HepG2 (cell line): ENCODE measurements around the gene LITAFD. TPM values are rescaled to one million over a fixed set of nuclear protein-coding genes. Genes with fewer than 3 reads are reported as not detected.
A peak's percentile ranks its signal among the peaks of the same experiment; 100 is the strongest.

Experiments
- AKNA ChIP-seq: sonication (generic); formaldehyde crosslinking; IDR thresholded peaks from 2 replicates; pipeline ENCODE4 v1.4.0; 2020; ENCODE audit warnings: missing genetic modification reagents, borderline replicate concordance
- EHMT2 ChIP-seq: fragments of 200-600 bp; sonication (generic); IDR thresholded peaks from 2 replicates; pipeline ENCODE4 v1.7.0; 2017; ENCODE audit warnings: antibody characterized with exemption, low read depth, low read length, borderline replicate concordance
- FOSL1 ChIP-seq: sonication (generic); formaldehyde crosslinking; IDR thresholded peaks from 2 replicates; pipeline ENCODE4 v1.9.0; 2021; ENCODE audit warnings: missing genetic modification reagents, borderline replicate concordance
- FOSL2 ChIP-seq: sonication (generic); formaldehyde crosslinking; IDR thresholded peaks from 2 replicates; pipeline ENCODE4 v1.4.0; 2020; ENCODE audit warnings: missing genetic modification reagents
- GTF3A ChIP-seq: sonication (generic); formaldehyde crosslinking; conservative IDR thresholded peaks from 2 replicates; pipeline ENCODE4 v1.4.0; 2020; ENCODE audit warnings: mild to moderate bottlenecking, missing genetic modification reagents
- MAFG ChIP-seq: sonication (generic); formaldehyde crosslinking; IDR thresholded peaks from 2 replicates; pipeline ENCODE4 v1.5.1; 2020; ENCODE audit warnings: mild to moderate bottlenecking, missing genetic modification reagents
- NR1H2 ChIP-seq: sonication (generic); formaldehyde crosslinking; IDR thresholded peaks from 2 replicates; pipeline ENCODE4 v1.8.1; 2022; ENCODE audit warnings: low read depth, missing genetic modification reagents, borderline replicate concordance
- SKI ChIP-seq: fragments of 450-650 bp; IDR thresholded peaks from one replicate; pipeline ENCODE4 v1.6.1; 2018; ENCODE audit warnings: mild to moderate bottlenecking; ENCODE audit not compliant: partially characterized antibody
- TERF1 ChIP-seq: sonication (generic); formaldehyde crosslinking; IDR thresholded peaks from 2 replicates; pipeline ENCODE4 v1.8.0; 2022; ENCODE audit warnings: mild to moderate bottlenecking, missing genetic modification reagents, moderate library complexity
- ZBTB39 ChIP-seq: sonication (generic); formaldehyde crosslinking; IDR thresholded peaks from 2 replicates; pipeline ENCODE4 v1.5.0; 2020; ENCODE audit warnings: missing genetic modification reagents
- ZFP36 ChIP-seq: fragments of 150-350 bp; IDR thresholded peaks from 2 replicates; pipeline ENCODE4 v1.6.1; 2018; ENCODE audit warnings: borderline replicate concordance, low read length, low read depth; ENCODE audit not compliant: partially characterized antibody
- ZNF546 ChIP-seq: sonication (generic); formaldehyde crosslinking; conservative IDR thresholded peaks from 2 replicates; pipeline ENCODE4 v1.8.1; 2023; ENCODE audit warnings: mild to moderate bottlenecking, missing genetic modification reagents
- ZNF761 ChIP-seq: sonication (generic); formaldehyde crosslinking; conservative IDR thresholded peaks from 2 replicates; pipeline ENCODE4 v1.4.0; 2020; ENCODE audit warnings: mild to moderate bottlenecking, missing genetic modification reagents
- polyA plus RNA-seq, 8 experiments: library from polyadenylated mRNA; depleted of rRNA in 3 of 8; stranded (reverse) in 7 of 8; unstranded in 1 of 8; fragments of >200 nt; fragmentation: Illumina TruSeq in 4 of 8; extraction: Trizol in 4 of 8; gene quantifications; 2 replicates each; pipeline versions ENCODE4 v1.2.1 to v1.2.3, GENCODE V29; 2011 to 2016; ENCODE audit warnings: low read depth in 4 of 8, missing spikeins in 1 of 8, mixed read lengths in 1 of 8; ENCODE audit not compliant: insufficient read depth in 1 of 8
- total RNA-seq, 5 experiments: library from RNA; depleted of rRNA; stranded (reverse); fragments of >200 nt; fragmentation: Illumina TruSeq; extraction: Trizol; gene quantifications; 2 replicates each; pipeline ENCODE4 v1.2.3, GENCODE V29; 2016; ENCODE audit warnings: low read depth in 1 of 5
- TF ChIP-seq, protein P1 (sequence below): sonication (generic); formaldehyde crosslinking; IDR thresholded peaks from 2 replicates; pipeline ENCODE4 v1.4.0; 2020; ENCODE audit warnings: missing genetic modification reagents
- TF ChIP-seq, protein P2 (sequence below): sonication (generic); formaldehyde crosslinking; IDR thresholded peaks from 2 replicates; pipeline ENCODE4 v1.5.0; 2020; ENCODE audit warnings: missing genetic modification reagents

The LITAFD gene
- total and polyA plus RNA-seq, 2 of the 13 experiments (the other 11 are each of a cell fraction or from before 2014, with no cell fraction given) = not detected

DNA sequence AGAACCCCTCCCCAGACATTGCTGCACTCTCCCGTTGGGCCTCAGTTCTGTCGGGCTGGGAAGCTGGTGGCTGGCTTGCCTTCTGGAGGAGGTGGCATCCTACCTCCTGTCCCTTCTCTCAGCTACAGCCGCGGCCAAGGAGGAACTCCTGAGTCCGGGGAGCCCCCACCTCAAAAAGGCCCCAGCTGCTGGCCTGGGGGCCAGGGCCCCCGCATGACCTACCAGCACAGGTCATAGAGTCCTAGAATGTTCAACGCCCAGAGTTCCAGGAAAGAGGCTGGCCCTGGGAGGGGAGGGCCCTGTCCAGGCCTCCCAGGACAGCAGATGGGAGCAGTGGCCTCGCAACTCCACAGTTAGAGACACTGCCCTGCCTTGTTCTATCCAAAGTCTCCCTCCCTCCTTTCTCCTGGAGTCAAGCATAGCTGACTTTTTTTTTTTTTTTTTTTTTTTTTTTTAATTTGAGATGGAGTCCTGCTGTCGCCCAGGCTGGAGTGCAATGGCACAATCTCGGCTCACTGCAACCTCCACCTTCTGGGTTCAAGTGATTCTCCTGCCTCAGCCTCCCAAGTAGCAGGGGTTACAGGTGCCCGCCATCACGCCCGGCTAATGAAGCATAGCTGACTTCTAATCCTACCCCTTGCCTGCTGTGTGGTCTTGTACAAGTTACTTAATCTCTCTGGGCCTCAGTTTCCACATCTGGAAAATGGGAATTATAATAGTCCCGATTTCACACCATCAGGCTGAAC is 20.4 kb upstream of the LITAFD start (continued):
- TF ChIP-seq, protein P1, sequence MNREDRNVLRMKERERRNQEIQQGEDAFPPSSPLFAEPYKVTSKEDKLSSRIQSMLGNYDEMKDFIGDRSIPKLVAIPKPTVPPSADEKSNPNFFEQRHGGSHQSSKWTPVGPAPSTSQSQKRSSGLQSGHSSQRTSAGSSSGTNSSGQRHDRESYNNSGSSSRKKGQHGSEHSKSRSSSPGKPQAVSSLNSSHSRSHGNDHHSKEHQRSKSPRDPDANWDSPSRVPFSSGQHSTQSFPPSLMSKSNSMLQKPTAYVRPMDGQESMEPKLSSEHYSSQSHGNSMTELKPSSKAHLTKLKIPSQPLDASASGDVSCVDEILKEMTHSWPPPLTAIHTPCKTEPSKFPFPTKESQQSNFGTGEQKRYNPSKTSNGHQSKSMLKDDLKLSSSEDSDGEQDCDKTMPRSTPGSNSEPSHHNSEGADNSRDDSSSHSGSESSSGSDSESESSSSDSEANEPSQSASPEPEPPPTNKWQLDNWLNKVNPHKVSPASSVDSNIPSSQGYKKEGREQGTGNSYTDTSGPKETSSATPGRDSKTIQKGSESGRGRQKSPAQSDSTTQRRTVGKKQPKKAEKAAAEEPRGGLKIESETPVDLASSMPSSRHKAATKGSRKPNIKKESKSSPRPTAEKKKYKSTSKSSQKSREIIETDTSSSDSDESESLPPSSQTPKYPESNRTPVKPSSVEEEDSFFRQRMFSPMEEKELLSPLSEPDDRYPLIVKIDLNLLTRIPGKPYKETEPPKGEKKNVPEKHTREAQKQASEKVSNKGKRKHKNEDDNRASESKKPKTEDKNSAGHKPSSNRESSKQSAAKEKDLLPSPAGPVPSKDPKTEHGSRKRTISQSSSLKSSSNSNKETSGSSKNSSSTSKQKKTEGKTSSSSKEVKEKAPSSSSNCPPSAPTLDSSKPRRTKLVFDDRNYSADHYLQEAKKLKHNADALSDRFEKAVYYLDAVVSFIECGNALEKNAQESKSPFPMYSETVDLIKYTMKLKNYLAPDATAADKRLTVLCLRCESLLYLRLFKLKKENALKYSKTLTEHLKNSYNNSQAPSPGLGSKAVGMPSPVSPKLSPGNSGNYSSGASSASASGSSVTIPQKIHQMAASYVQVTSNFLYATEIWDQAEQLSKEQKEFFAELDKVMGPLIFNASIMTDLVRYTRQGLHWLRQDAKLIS (CRISPR knock-in tag) = no peak; the same call in 1 of the 2 replicates
- no peak for TF ChIP-seq ZNF546
- TF ChIP-seq ZFP36 = no peak
- TF ChIP-seq NR1H2 (CRISPR knock-in tag) = no peak
- 0 out of 2 replicates have a peak, but pooled peaks have one; percentile 16 for TF ChIP-seq FOSL2 (CRISPR knock-in tag)
- TF ChIP-seq SKI = no peak
- TF ChIP-seq ZNF761 (CRISPR knock-in tag) = peak; percentile 74; the same call in 1 of the 2 replicates
- no peak for TF ChIP-seq AKNA (CRISPR knock-in tag)
- TF ChIP-seq TERF1 (CRISPR knock-in tag) = no peak
- TF ChIP-seq ZBTB39 = no peak
- no peak for TF ChIP-seq MAFG (CRISPR knock-in tag)
- TF ChIP-seq GTF3A (CRISPR knock-in tag) = no peak
- no peak for TF ChIP-seq FOSL1
- TF ChIP-seq EHMT2 = no peak
- TF ChIP-seq, protein P2, sequence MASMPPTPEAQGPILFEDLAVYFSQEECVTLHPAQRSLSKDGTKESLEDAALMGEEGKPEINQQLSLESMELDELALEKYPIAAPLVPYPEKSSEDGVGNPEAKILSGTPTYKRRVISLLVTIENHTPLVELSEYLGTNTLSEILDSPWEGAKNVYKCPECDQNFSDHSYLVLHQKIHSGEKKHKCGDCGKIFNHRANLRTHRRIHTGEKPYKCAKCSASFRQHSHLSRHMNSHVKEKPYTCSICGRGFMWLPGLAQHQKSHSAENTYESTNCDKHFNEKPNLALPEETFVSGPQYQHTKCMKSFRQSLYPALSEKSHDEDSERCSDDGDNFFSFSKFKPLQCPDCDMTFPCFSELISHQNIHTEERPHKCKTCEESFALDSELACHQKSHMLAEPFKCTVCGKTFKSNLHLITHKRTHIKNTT (CRISPR knock-in tag) = no peak
